Measurements from ENCODE around the gene CDYL.

- TF ChIP-seq CEBPB (IDR thresholded peaks at IDR 0.05; ENCODE audit: low read depth, low read length) (no peak), MAFK (IDR thresholded peaks at IDR 0.05; ENCODE audit: low read depth, low read length) (no peak), BHLHE40 (IDR thresholded peaks at IDR 0.05; ENCODE audit: low read depth, low read length) (no peak), RAD21 (IDR thresholded peaks at IDR 0.05; ENCODE audit: low read length) (no peak), POLR2A (IDR thresholded peaks at IDR 0.05; ENCODE audit: low read depth, low read length) (no peak), USF2 (IDR thresholded peaks at IDR 0.05; ENCODE audit: low read depth, low read length) (no peak)
These were observed 136.4 kb downstream of the CDYL start for GRCh38 chr6:4912559-4912958.

All from IMR-90 (cell line).